Measurements from ENCODE around the gene G6PC3.

- no peak for TF ChIP-seq CTCF (IDR thresholded peaks at IDR 0.05)
- no peak for TF ChIP-seq POLR2A (IDR thresholded peaks at IDR 0.05)
These were observed 50.5 kb downstream of the G6PC3 start for GRCh38 chr17:44120851-44121605.

All from tibial nerve (tissue), 3 donors.